ENCODE data around the gene SAP30BP.
"Not testable (repeated sequence)": the region's sequence is repeated elsewhere in the genome, so short reads cannot be mapped to it uniquely, and the experiment has no call there.

The SAP30BP gene

GRCh38 chr17:75634754-75635609, 32.2 kb upstream of the SAP30BP start:
- H3K4me1 ChIP-seq: peaks cover 10 to 27% (median 20%) of the 10 kb centered on the region in 4 donors
- no peaks in the 10 kb centered on the region for H3K27me3 ChIP-seq
- TF ChIP-seq CTCF (IDR thresholded peaks at IDR 0.05): no peak
- H3K9me3 ChIP-seq: no peaks in the 10 kb centered on the region
- H3K36me3 ChIP-seq: peaks cover 0 to 50% (median 3%) of the 10 kb centered on the region in 3 donors
- intact Hi-C loops (cut with DNase I; ENCODE audit: low total_unique reads): loop anchor here (5.0 kb wide), 1 partner anchor 32 kb away; the partner anchor contains the start of genes RECQL5 and SAP30BP
- H3K4me3 ChIP-seq: no peak overlapping the region
- no peak for DNase-seq
- no peak overlapping the region for H3K27ac ChIP-seq

DNA sequence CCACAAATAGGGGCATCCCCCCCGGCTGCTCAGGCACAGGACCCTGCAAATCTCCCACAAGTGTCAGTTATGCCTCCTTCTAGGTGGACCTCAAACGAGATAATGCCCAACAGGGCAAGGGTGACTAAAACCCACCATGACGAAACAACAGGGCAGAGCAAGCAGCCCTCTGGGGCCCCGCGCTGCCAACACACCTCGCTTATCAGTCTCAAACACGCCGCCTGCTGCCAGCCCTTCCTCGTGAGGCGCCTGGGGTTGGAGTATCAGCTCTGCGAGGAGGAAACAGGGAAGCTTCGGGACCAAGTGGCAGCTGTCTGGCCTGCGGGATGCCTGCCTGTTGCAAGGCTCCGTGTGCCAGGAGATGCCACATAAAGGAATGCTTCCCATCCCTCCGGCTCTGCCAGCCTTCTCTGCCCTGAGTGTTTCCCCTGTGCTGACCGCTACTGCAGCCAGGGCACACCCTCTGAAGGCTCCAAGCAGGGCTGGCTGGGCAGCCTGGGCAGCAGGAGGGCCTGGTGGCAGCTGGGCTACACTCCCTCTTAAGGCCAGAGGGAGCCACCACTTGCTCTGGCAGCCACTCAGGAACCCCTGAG, 31.4 kb upstream of the SAP30BP start:
- no peak for TF ChIP-seq CTCF (IDR thresholded peaks at IDR 0.05)
- DNase-seq: no peak
- Histone ChIP-seq H3K9me3 (no peaks in the 10 kb centered on the region), H3K4me3 (no peak overlapping the region), H3K27me3 (no peaks in the 10 kb centered on the region), H3K36me3 (peaks cover 0 to 50% (median 6%) of the 10 kb centered on the region in 3 donors), H3K27ac (no peak overlapping the region), H3K4me1 (peaks cover 10 to 27% (median 20%) of the 10 kb centered on the region in 4 donors)
- intact Hi-C loops (cut with DNase I; ENCODE audit: low total_unique reads): no loop called here

DNA sequence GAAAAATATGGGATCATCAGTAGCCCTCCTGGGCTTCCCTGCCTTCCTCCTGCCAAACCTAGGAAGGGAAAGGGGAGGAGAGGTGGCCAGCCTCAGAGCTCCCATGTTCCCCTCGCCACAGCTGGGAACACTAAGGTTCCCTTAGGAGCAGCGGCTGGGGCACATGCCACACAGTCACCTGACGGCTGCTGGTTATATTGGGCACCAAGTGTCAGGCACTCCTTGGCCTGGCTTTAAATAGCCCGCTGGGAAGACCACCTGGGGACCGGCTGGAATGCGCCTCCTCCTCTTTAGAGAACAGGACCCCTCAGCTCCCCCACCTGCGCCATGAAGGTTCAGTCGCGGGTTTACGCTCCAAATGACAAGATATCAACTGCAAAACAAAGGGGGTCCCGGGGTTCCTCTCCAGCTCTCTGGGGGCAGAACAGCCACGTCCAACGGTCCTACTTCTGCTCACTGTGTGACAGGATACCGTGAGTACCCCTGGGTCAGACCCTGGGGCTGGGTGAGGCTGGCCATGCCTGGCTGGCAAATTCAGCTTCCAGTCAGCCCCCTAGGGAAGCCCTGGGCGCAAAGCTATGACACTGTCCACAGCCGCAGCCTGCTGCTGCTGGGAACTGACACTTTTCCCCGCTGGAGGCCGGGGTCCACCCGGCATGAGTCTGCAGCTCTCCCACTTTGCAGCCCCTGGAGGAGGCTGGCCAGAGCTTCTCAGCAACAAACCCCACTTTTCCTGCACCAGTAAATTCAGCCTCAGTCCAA, 30.6 kb upstream of the SAP30BP start:
- no peak overlapping the region for H3K4me3 ChIP-seq
- no peaks in the 10 kb centered on the region for H3K27me3 ChIP-seq
- no peak for TF ChIP-seq CTCF (IDR thresholded peaks at IDR 0.05)
- intact Hi-C loops (cut with DNase I; ENCODE audit: low total_unique reads): no loop called here
- peaks cover 10 to 27% (median 20%) of the 10 kb centered on the region in 4 donors for H3K4me1 ChIP-seq
- no peak overlapping the region for H3K27ac ChIP-seq
- no peak for DNase-seq
- no peaks in the 10 kb centered on the region for H3K9me3 ChIP-seq
- H3K36me3 ChIP-seq: peaks cover 0 to 50% (median 6%) of the 10 kb centered on the region in 3 donors

GRCh38 chr17:75637143-75637538, 30.0 kb upstream of the SAP30BP start:
- Histone ChIP-seq H3K36me3 (peaks cover 0 to 52% (median 6%) of the 10 kb centered on the region in 3 donors), H3K4me3 (no peak overlapping the region), H3K9me3 (no peaks in the 10 kb centered on the region), H3K27me3 (no peaks in the 10 kb centered on the region), H3K4me1 (peaks cover 10 to 27% (median 20%) of the 10 kb centered on the region in 4 donors), H3K27ac (no peak overlapping the region)
- no peak for TF ChIP-seq CTCF (IDR thresholded peaks at IDR 0.05)
- intact Hi-C loops (cut with DNase I; ENCODE audit: low total_unique reads): no loop called here
- DNase-seq: peak in 1 of 2 donors; percentile 62

GRCh38 chr17:75637551-75637950, 29.6 kb upstream of the SAP30BP start:
- H3K4me1 ChIP-seq: peaks cover 10 to 22% (median 19%) of the 10 kb centered on the region in 4 donors
- H3K27ac ChIP-seq: no peak overlapping the region
- no peak for DNase-seq
- no peaks in the 10 kb centered on the region for H3K27me3 ChIP-seq
- TF ChIP-seq CTCF (IDR thresholded peaks at IDR 0.05): no peak
- no peak overlapping the region for H3K4me3 ChIP-seq
- intact Hi-C loops (cut with DNase I; ENCODE audit: low total_unique reads): no loop called here
- peaks cover 0 to 52% (median 6%) of the 10 kb centered on the region in 3 donors for H3K36me3 ChIP-seq
- no peaks in the 10 kb centered on the region for H3K9me3 ChIP-seq

DNA sequence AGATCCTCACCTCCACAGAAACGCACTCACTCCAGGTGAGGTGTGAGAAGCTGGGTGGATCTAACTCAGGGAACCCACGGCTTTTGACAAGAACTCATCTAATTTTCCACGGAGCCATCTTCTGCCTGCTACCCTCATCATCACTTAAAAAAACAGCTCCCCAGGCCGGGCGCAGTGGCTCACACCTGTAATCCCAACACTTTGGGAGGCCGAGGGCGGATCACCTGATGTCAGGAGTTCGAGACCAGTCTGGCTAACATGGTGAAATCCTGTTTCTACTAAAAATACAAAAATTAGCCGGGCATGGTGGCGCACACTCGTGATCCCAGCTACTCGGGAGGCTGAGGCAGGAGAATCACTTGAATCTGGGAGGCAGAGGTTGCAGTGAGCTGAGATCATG, 29.1 kb upstream of the SAP30BP start:
- H3K27me3 ChIP-seq; DNase-seq; H3K4me3 ChIP-seq; intact Hi-C loops (cut with DNase I; ENCODE audit: low total_unique reads); H3K27ac ChIP-seq; H3K9me3 ChIP-seq: not testable (repeated sequence)
- peaks cover 10 to 18% (median 14%) of the 10 kb centered on the region in 4 donors for H3K4me1 ChIP-seq
- peaks cover 0 to 52% (median 8%) of the 10 kb centered on the region in 3 donors for H3K36me3 ChIP-seq

All from tibial artery (tissue), 4 donors.